GM13977 (cell line): ENCODE measurements around the gene C5AR2.

ENCODE experiments used
- DNase-seq: peaks from one replicate; pipeline ENCODE4 v3.0.0; 2012; ENCODE audit warnings: low spot score
- in situ Hi-C: fragments of 300-500 bp; cut with MboI; formaldehyde crosslinking; loops from one replicate; pipeline ENCODE4 v1.12.0; 2022; ENCODE audit warnings: low sequenced_read_pairs, low pct_unique_long_range_greater_than_20kb, mixed read lengths, inconsistent platforms; ENCODE audit not compliant: unreplicated experiment
- TF ChIP-seq, protein P1 (sequence below): IDR thresholded peaks from 2 replicates; pipeline ENCODE4 v1.5.1; 2012; ENCODE audit warnings: mild to moderate bottlenecking, control low read depth; ENCODE audit not compliant: insufficient read depth; ENCODE audit errors: extremely low read depth, missing control alignments

Gene C5AR2

DNA sequence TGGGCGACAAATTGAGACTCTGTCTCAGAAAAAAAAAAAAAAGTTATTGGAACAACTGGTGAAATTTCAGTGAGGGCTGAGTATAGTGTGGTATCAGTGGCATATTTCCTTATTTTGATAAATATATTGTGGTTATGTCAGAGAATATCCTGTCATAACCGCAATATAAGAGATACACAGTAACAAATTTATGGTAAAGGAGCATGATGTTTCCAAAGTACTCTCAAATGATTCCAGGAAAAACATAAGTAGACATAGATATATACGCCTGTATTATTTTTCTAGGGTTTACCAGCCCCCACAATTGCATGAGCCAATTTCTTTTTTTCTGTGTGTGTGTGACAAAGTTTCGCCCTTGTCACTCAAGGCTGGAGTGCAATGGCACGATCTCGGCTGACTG lies 28.0 kb upstream of the C5AR2 start:
- in situ Hi-C loops, result loop anchor here (10.0 kb wide), 1 partner anchor 81 kb away; no protein-coding TSS in a partner anchor
- DNase-seq, result no peak
- TF ChIP-seq, protein P1, sequence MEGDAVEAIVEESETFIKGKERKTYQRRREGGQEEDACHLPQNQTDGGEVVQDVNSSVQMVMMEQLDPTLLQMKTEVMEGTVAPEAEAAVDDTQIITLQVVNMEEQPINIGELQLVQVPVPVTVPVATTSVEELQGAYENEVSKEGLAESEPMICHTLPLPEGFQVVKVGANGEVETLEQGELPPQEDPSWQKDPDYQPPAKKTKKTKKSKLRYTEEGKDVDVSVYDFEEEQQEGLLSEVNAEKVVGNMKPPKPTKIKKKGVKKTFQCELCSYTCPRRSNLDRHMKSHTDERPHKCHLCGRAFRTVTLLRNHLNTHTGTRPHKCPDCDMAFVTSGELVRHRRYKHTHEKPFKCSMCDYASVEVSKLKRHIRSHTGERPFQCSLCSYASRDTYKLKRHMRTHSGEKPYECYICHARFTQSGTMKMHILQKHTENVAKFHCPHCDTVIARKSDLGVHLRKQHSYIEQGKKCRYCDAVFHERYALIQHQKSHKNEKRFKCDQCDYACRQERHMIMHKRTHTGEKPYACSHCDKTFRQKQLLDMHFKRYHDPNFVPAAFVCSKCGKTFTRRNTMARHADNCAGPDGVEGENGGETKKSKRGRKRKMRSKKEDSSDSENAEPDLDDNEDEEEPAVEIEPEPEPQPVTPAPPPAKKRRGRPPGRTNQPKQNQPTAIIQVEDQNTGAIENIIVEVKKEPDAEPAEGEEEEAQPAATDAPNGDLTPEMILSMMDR, result no peak

DNA sequence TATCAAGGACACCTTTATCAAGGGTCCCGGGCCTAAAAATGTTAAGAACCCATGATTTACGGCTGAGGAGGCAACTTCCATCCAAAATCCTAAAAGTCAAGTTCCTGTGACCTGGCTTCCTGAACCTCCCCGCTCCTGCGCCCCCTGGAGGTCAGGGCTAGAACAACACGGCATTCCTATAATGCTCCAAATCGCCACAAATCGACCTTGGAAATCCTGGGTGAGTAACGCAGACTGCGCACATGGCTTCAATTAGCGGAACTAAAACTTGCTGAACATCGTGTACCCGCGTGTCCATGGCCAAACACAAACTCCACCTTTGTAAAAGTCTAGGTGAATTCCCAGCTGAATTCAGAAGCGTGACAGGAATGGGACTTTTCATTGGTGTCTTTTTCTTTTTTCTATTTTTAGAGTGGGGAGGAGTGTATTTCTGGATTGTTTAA lies 26.6 kb upstream of the C5AR2 start:
- peak; percentile 45 for DNase-seq
- in situ Hi-C loops, result loop anchor here (10.0 kb wide), 1 partner anchor 79 kb away; no protein-coding TSS in a partner anchor
- TF ChIP-seq, protein P1, result peak; percentile 93

DNA sequence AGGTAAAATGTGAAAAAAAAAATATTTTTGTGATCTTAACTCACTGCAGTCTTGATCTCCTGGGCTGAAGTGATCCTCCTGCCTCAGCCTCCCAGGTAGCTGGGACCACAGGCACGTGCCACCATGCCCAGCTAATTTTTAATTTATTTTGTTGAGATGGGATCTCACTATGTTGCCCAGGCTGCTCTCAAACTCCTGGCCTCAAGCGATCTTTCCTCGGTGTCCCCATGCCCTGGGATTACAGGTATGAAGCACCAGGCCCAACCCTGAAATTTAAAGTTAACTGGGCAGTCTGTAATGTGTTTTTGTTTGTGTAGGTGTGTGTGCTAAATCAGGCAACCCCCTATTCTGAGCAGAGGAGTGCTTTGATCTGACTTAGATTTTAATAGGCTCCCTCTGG lies 25.7 kb upstream of the C5AR2 start:
- in situ Hi-C loops, result loop anchor here (10.0 kb wide), 1 partner anchor 78 kb away; no protein-coding TSS in a partner anchor
- TF ChIP-seq, protein P1, result no peak
- no peak for DNase-seq

DNA sequence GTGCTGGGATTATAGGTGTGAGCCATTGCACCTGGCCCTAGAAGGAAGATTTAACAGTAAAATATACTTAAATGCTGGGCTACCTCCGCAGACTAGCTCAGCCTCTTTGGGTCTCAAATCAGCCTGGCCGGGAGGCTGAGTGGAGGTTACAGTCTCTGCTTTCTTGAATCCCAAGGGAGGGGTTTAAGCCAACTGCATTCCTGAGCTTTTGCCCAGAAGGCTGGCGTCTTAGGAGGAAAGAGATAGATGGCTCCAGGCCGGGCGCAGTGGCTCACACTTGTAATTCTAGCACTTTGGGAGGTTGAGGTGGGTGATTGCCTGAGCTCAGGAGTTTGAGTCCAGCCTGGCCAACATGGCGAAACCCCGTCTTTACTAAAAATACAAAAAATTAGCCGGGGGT lies 22.9 kb upstream of the C5AR2 start:
- in situ Hi-C loops, result loop anchor here (10.0 kb wide), 1 partner anchor 76 kb away; no protein-coding TSS in a partner anchor
- TF ChIP-seq, protein P1, result no peak
- DNase-seq, result no peak

DNA sequence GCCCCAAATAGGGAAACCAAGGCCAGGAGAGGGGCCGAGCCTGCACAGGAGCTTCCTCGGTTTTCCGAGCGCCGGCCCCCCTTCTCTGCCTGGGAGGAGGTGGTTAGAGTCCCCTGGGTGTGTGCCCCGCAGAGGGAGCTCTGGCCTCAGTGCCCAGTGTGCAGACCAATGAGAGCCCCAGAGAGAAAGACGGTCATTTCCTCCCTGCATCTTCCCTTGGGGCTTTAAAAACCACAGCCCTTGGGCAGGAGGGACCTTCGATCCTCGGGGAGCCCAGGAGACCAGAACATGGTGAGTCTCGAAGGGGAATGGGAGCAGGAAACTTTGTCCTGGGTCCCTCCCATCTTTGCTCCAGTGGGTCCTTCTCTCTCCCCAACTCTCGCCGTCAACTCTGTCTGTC lies 22.4 kb upstream of the C5AR2 start, which contains the start of gene C5AR1:
Gene C5AR1, plus strand, starts transcription at position 254 of the 400 bp plus-strand sequence. Its CDS starts 35 bp downstream, at position 289.
- TF ChIP-seq, protein P1, result peak; percentile 15
- in situ Hi-C loops, result loop anchor here (10.0 kb wide), 1 partner anchor 75 kb away; no protein-coding TSS in a partner anchor
- DNase-seq, result no peak

DNA sequence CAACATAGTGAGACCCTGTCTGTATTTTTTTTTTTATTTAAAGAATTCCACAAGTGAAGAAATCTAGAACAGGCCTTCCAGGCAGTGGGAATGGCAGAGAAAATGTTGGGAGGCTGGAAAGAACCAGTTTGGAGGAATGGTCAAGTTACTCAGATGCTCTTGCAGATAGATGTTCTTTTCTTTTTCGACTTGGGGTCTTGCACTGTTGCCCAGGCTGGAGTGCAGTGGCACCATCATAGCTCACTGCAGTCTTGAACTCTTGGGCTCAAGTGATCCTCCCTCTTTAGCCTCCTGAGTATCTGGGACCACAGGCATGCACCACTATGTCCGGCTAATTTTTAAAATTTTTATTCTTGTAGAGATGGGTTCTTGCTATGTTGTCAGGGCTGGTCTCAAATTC lies 21.7 kb upstream of the C5AR2 start:
- DNase-seq, result no peak
- TF ChIP-seq, protein P1, result no peak
- in situ Hi-C loops, result no loop called here

DNA sequence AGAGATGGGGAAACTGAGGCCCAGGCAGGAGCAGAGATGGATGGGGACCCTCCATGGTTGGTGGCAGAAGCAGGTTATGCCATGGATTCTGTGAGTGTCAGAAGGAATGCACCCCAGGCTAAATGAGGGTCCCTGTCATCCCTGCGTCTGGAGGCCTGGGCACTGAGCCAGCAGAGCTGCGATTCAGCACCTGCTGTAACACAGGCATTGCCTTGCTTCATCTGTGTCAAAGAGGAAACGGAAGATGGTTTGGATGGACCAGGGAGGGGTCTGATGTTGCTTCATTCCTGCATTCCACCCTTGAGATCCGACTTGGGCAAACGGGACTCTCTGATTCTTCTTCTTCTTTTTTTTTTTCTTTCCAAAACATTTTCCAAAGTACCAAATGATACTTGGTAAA lies 21.2 kb upstream of the C5AR2 start:
- DNase-seq, result no peak
- TF ChIP-seq, protein P1, result no peak
- in situ Hi-C loops, result no loop called here
